ENCODE results near the gene ZSWIM5.
"Not testable (repeated sequence)": the region's sequence is repeated elsewhere in the genome, so short reads cannot be mapped to it uniquely, and the experiment has no call there.

The ZSWIM5 gene

DNA sequence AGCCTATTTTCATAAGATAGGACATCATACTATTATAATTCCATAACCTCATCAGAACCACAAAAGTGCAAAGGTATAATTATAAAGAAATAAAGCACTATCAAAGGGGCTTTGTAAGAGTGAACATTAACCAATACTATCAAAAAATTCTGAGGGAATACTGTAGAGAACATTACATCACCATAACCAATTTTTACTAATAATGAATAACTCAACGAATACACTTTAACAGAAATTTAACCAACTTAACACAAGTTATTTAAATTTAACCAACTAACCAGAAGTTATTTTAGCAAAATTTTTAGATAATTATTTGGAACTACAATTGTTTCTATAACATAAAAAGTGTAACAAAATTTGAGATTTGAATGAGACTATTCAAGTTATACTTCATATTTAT lies 34.8 kb downstream of the ZSWIM5 start:
- Mint-ChIP-seq H3K4me3 (no peak overlapping the region), H3K27me3 (no peaks in the 10 kb centered on the region), H3K36me3 (no peaks in the 10 kb centered on the region), H3K4me1 (peaks cover 12% of the 10 kb centered on the region), H3K27ac (no peak overlapping the region), H3K9me3 (no peaks in the 10 kb centered on the region)

DNA sequence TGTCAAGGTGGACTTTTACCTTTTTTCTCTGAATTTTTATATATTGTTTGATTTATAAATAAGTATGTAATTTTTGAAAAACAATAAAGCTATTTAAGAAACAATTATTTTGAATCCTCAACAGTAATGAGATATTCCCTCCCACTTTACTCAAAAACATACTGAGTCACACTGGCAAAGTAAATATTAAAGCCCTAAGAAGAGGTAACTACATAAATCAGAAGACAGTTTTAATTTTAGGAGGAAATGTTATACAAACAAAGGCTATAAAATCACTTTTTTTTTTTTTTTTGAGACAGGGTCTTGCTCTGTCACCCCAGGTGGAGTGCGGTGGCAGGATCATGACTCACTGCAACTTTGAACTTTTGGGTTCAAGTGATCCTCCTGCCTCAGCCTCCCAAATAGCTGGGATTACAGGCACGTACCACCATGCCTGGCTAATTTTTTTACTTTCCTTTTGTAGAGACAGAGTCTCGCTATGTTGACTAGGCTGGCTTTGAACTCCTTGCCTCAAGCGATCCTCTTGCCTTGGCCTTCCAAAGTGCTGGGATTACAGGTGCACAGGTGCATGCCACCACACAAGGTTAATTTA lies 36.2 kb downstream of the ZSWIM5 start:
- H3K27ac Mint-ChIP-seq, result no peak overlapping the region
- peaks cover 3% of the 10 kb centered on the region for H3K36me3 Mint-ChIP-seq
- H3K9me3 Mint-ChIP-seq, result no peaks in the 10 kb centered on the region
- H3K27me3 Mint-ChIP-seq, result no peaks in the 10 kb centered on the region
- peaks cover 17% of the 10 kb centered on the region for H3K4me1 Mint-ChIP-seq
- H3K4me3 Mint-ChIP-seq, result no peak overlapping the region

DNA sequence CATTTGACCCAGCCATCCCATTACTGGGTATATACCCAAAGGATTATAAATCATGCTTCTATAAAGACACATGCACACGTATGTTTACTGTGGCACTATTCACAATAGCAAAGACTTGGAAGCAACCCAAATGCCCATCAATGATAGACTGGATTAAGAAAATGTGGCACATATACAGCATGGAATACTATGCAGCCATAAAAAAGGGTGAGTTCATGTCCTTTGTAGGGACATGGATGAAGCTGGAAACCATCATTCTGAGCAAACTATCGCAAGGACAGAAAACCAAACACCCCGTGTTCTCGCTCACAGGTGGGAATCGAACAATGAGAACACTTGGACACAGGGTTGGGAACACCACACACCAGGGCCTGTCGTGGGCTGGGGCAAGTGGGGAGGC lies 38.5 kb downstream of the ZSWIM5 start:
- not testable (repeated sequence) for H3K27ac Mint-ChIP-seq, H3K4me3 Mint-ChIP-seq

DNA sequence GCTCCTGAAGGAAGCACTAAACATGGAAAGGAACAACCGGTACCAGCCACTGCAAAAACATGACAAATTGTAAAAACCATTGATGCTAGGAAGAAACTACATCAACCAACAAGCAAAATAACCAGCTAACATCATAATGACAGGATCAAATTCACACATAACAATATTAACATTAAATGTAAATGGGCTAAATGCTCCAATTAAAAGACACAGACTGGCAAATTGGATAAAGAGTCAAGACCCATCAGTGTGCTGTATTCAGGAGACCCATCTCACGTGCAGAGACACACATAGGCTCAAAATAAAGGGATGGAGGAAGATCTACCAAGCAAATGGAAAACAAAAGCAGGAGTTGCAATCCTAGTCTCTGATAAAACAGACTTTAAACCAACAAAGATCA lies 42.1 kb downstream of the ZSWIM5 start:
- H3K4me1 Mint-ChIP-seq, result peaks cover 53% of the 10 kb centered on the region
- H3K36me3 Mint-ChIP-seq, result peaks cover 13% of the 10 kb centered on the region
- H3K27ac Mint-ChIP-seq, H3K9me3 Mint-ChIP-seq, H3K4me3 Mint-ChIP-seq, H3K27me3 Mint-ChIP-seq: not testable (repeated sequence)

More for the DNA sequence above, 38.5 kb downstream of the ZSWIM5 start:
- peaks cover 13% of the 10 kb centered on the region for H3K36me3 Mint-ChIP-seq
- H3K9me3 Mint-ChIP-seq, H3K27me3 Mint-ChIP-seq: not testable (repeated sequence)
- peaks cover 40% of the 10 kb centered on the region for H3K4me1 Mint-ChIP-seq

DNA sequence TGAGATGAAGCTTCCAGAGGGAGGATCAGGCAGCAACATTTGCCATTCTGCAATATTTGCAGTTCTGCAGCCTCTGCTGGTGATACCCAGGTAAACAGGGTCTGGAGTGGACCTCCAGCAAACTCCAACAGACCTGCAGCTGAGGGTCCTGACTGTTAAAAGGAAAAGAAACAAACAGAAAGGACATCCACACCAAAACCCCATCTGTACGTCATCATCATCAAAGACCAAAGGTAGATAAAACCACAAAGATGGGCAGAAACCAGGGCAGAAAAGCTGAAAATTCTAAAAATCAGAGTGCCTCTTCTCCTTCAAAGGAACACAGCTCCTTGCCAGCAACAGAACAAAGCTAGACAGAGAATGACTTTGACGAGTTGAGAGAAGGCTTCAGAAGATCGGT lies 43.3 kb downstream of the ZSWIM5 start:
- Mint-ChIP-seq H3K4me1 (peaks cover 47% of the 10 kb centered on the region), H3K36me3 (peaks cover 13% of the 10 kb centered on the region), H3K27ac (peak overlapping the region; percentile 66), H3K4me3 (peak overlapping the region; percentile 57)
- H3K9me3 Mint-ChIP-seq, H3K27me3 Mint-ChIP-seq: not testable (repeated sequence)

DNA sequence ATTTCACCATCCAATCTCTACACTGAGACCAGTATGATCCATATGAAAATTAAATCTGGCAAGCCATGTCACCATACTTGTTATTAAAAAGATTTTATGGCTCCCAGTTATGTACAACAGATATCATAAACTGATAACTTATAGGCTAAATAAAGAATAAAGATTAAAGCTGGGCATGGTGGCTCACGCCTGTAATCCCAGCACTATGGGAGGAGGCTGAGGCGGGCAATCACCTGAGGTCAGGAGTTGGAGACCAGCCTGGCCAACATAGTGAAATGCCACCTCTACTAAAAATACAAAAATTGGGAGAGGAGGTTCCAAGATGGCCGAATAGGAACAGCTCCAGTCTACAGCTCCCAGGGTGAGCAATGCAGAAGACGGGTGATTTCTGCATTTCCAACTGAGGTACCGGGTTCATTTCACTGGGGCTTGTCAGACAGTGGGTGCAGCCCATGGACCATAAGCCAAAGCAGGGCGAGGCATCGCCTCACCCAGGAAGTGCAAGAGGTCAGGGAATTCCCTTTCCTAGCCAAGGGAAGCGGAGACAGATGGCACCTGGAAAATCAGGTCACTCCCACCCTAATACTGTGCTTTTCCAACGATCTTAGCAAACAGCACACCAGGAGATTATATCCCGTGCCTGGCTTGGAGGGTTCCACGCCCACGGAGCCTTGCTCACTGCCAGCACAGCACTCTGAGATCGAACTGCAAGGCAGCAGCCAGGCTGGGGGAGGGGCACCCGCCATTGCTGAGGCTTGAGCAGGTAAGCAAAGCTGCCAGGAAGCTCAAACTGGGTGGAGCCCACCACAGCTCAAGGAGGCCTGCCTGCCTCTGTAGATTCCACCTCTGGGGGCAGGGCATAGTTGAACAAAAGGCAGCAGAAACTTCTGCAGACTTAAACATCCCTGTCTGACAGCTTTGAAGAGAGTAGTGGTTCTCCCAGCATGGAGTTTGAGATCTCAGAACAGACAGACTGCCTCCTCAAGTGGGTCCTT lies 44.1 kb downstream of the ZSWIM5 start:
- H3K9me3 Mint-ChIP-seq, H3K27me3 Mint-ChIP-seq: not testable (repeated sequence)
- peaks cover 47% of the 10 kb centered on the region for H3K4me1 Mint-ChIP-seq
- peak overlapping the region; percentile 11 for H3K4me3 Mint-ChIP-seq
- peaks cover 13% of the 10 kb centered on the region for H3K36me3 Mint-ChIP-seq
- peak overlapping the region; percentile 30 for H3K27ac Mint-ChIP-seq

DNA sequence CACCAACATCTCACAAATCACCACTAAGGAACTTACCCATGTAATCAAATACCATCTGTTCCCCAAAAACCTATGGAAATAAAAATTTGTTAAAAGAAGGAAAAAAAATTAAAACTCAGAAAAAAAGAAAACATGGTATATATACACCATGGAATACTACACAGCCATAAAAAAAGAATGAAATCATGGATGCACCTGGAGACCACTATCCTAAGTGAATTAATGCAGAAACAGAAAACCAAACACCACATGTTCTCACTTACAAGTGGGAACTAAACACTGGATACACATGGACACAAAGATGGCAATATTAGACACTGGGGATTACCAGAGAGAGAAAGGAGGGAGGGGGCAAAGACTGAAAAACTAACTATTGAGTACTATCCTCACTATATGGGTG lies 50.4 kb downstream of the ZSWIM5 start:
- H3K4me1 Mint-ChIP-seq, result peaks cover 9% of the 10 kb centered on the region
- peak overlapping the region; percentile 66 for H3K27ac Mint-ChIP-seq
- H3K27me3 Mint-ChIP-seq, result no peaks in the 10 kb centered on the region
- H3K4me3 Mint-ChIP-seq, result no peak overlapping the region
- peaks cover 5% of the 10 kb centered on the region for H3K36me3 Mint-ChIP-seq
- H3K9me3 Mint-ChIP-seq, result no peaks in the 10 kb centered on the region

DNA sequence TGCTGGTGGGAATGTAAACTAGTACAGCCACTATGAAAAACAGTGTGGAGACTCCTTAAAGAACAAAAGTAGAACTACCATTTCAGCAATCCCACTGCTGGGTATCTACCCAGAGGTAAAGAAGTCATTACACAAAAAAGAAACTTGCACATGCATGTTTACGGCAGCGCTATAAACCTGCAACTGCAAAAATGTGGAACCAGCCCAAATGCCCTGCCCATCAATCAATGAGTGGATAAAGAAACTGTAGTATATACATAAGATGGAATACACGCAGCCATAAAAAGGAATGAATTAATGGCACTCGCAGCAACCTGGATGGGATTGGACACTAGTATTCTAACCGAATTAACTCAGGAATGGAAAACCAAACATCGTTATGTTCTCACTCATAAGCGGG lies 51.0 kb downstream of the ZSWIM5 start:
- no peaks in the 10 kb centered on the region for H3K27me3 Mint-ChIP-seq
- H3K36me3 Mint-ChIP-seq, result peaks cover 5% of the 10 kb centered on the region
- no peak overlapping the region for H3K4me3 Mint-ChIP-seq
- H3K9me3 Mint-ChIP-seq, result no peaks in the 10 kb centered on the region
- H3K27ac Mint-ChIP-seq, result no peak overlapping the region
- H3K4me1 Mint-ChIP-seq, result peaks cover 9% of the 10 kb centered on the region

DNA sequence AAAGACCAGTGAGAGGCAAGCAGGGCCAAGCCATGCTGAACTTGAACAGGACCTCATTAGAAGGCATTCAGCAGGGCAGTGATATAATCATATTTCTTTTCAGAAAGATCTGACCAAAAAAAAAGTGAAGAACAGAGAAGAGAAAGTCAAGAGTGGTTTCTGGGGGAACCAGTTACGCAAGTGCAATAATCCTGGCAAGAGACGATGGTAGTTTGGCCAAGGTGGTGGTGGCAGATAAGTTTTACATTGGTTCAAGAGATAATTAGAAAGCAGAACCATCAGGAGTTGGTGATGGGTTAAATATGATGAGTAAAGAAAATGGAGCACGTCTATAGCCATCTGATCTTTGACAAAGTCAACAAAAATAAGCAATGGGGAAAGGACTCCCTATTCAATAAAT lies 54.3 kb downstream of the ZSWIM5 start:
- Mint-ChIP-seq H3K4me1 (peaks cover 19% of the 10 kb centered on the region), H3K27ac (no peak overlapping the region), H3K27me3 (no peaks in the 10 kb centered on the region), H3K9me3 (no peaks in the 10 kb centered on the region), H3K36me3 (peaks cover 5% of the 10 kb centered on the region), H3K4me3 (no peak overlapping the region)

DNA sequence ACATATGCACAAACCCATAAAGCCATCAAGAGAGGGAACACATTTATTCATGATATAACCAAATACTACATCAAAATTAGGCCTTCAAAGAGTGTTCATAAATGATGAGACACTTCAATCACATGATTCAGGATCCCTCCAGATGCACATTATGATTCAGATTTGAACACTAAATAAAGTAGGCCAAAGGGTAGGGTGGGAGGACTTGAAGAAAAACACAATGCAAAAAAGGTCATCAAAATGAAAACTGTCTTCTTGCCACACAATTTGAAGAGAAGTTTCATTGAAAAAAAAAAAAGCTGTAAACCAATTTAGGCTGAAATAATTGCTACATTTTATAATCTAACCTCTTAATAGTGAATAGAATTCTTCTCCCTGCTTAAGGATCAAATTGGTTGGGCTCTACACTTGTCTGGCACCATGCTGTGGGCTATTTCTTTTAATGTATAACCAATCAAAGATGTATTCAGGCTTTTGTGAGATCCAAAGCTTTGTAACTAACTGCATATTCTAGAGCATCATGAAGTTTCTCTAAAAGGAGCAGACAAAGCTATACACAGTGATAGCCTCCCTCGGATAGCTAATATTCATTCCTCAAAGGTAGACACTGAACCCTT lies 58.1 kb downstream of the ZSWIM5 start:
- peaks cover 3% of the 10 kb centered on the region for H3K36me3 Mint-ChIP-seq
- H3K27me3 Mint-ChIP-seq, result no peaks in the 10 kb centered on the region
- H3K4me3 Mint-ChIP-seq, result no peak overlapping the region
- no peaks in the 10 kb centered on the region for H3K9me3 Mint-ChIP-seq
- H3K4me1 Mint-ChIP-seq, result peaks cover 33% of the 10 kb centered on the region
- H3K27ac Mint-ChIP-seq, result no peak overlapping the region

DNA sequence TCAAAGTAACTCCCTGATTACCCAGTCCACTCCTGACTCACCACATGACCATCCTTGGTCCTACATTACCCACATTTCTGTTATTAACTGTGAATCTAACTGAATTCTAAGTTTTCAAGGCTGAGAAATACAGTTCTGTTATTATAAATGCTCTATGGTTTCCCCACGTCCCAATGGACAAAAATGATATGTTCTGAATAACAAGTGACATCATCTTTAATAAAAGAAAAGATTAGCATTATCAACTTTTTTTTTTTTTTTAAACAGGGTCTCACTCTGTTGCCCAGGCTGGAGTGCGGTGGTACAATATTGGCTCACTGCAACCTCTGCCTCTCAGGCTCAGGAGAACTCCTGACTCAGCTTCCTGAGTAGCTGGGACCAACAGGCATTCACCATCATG lies 59.6 kb downstream of the ZSWIM5 start:
- Mint-ChIP-seq H3K36me3 (peaks cover 3% of the 10 kb centered on the region), H3K4me1 (peaks cover 33% of the 10 kb centered on the region), H3K27me3 (no peaks in the 10 kb centered on the region), H3K27ac (no peak overlapping the region), H3K9me3 (no peaks in the 10 kb centered on the region), H3K4me3 (no peak overlapping the region)

DNA sequence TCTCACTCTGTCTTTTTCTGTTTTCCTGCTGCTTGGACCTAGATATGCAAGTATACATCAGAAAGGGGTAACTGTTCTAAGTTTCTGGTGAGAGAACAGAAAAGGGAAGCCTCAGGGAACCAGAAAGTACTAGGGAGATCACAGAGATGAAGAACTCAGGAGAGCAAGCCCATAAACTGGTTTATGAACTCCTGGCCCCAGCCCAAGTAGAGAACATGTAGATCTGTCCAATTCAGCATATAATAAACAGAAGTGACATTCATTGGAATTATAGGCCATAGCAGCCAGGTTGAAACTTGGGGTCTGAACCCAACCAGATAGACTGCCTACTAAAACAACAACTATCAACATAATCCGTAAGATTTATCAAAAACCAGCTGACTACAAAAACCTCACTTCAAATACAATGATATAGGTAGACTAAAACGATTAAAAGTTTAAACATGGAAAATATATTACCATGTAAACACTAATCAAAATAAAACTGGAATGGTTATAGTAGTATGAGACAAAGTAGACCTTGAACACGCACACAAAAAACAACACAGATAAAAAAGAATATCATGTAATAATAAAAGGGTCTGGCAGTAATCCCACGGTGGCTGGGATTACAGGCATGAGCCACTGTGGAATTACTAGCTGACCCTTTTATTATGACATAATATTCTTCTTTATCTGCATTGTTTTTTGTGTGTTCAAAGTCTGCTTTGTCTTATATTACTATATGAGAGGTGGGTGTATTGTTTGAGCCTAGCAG lies 65.0 kb downstream of the ZSWIM5 start:
- H3K9me3 Mint-ChIP-seq, result no peaks in the 10 kb centered on the region
- peaks cover 21% of the 10 kb centered on the region for H3K4me1 Mint-ChIP-seq
- H3K27me3 Mint-ChIP-seq, result no peaks in the 10 kb centered on the region
- peaks cover 5% of the 10 kb centered on the region for H3K36me3 Mint-ChIP-seq
- H3K27ac Mint-ChIP-seq, result no peak overlapping the region
- no peak overlapping the region for H3K4me3 Mint-ChIP-seq

DNA sequence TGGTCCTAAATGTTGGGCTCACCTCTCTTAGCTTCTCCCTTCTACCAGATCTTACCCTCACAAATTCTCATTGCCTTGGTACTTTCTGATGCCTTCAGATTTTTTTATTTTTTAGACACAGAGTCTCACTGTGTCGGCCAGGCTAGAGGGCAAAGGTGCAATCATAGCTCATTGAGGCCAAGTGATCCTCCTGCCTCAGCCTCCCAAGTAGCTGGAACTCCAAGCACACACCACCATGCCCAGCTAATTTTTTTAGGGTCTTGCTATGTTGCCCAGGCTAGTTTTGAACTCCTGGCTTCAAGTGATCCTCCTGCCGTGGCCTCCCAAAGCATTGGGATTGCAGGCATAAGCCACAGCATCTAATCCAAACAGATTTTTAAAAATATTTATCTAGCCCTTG lies 69.4 kb downstream of the ZSWIM5 start:
- Mint-ChIP-seq H3K9me3 (no peaks in the 10 kb centered on the region), H3K27ac (no peak overlapping the region), H3K36me3 (peaks cover 2% of the 10 kb centered on the region), H3K27me3 (no peaks in the 10 kb centered on the region), H3K4me1 (peaks cover 19% of the 10 kb centered on the region), H3K4me3 (no peak overlapping the region)

DNA sequence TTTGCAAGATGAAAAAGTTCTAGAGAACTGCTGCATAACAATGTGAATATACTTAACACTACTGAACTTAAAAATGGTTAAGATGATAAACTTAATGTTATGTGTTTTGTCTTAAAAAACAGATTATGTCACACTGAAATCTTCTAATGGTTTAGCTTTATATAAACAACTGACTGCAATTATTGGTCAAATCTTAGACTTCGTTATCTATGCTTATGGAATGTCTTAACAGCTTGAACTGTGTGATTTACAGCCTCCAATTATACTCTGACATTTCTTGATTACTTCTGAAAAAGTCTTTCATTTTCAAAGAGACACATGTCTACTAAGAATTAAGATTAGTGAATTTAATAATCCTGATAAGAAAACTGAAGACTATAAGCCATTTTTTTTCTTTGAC lies 71.1 kb downstream of the ZSWIM5 start:
- no peaks in the 10 kb centered on the region for H3K27me3 Mint-ChIP-seq
- no peak overlapping the region for H3K27ac Mint-ChIP-seq
- H3K9me3 Mint-ChIP-seq, result no peaks in the 10 kb centered on the region
- H3K36me3 Mint-ChIP-seq, result peaks cover 2% of the 10 kb centered on the region
- H3K4me1 Mint-ChIP-seq, result peaks cover 18% of the 10 kb centered on the region
- no peak overlapping the region for H3K4me3 Mint-ChIP-seq

DNA sequence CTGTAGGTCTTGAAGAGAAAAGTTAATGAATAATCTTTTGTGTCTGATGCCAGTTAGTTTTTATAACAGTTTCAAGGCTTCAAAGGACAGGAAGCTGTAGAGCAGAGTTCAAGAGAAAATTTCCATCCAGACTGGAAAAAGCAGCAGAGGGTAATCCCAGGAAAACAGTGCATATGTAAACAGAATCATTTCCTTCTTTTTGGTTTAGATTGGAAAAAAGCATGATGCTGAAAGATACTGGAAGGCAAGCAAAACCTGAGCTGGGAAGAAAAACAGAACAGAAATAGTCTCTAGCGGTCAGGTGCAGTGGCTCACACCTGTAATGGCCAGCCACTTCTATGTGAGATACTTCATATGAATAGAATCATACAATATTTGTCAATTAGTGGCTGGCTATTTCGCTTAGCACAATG lies 71.9 kb downstream of the ZSWIM5 start:
- H3K4me1 Mint-ChIP-seq, result peaks cover 15% of the 10 kb centered on the region
- no peaks in the 10 kb centered on the region for H3K9me3 Mint-ChIP-seq
- H3K27me3 Mint-ChIP-seq, result no peaks in the 10 kb centered on the region
- no peak overlapping the region for H3K27ac Mint-ChIP-seq
- no peak overlapping the region for H3K4me3 Mint-ChIP-seq
- H3K36me3 Mint-ChIP-seq, result no peaks in the 10 kb centered on the region
